GM23338 (cell line): ENCODE measurements around the gene CFAP77. TPM values are rescaled to one million over a fixed set of nuclear protein-coding genes. Genes with fewer than 3 reads are reported as not detected.

ENCODE experiments used
- ATAC-seq: fragments of 200-7000 bp; cut with Tn5 transposase; 3 replicates; pipeline ENCODE4 v1.9.1; 2020
- DNase-seq: peaks from one replicate; pipeline ENCODE4 v3.0.0-alpha.2; 2015; ENCODE audit warnings: low spot score
- H2AFZ ChIP-seq: fragments of 200-600 bp; sonication (generic); 2 replicates; pipeline ENCODE4 v1.8.0; 2016; ENCODE audit warnings: antibody characterized with exemption, mild to moderate bottlenecking, moderate library complexity
- H3F3A ChIP-seq: fragments of 200-600 bp; sonication (generic); replicated peaks from 2 replicates; pipeline ENCODE4 v1.8.0; 2017; ENCODE audit warnings: antibody characterized with exemption, mixed run types, low read depth
- H3K27ac ChIP-seq: fragments of 200-600 bp; sonication (generic); 2 replicates; pipeline ENCODE4 v1.6.1; 2016; ENCODE audit warnings: low read depth
- H3K27me3 ChIP-seq: fragments of 200-600 bp; sonication (generic); 2 replicates; pipeline ENCODE4 v1.8.0; 2016; ENCODE audit warnings: mild to moderate bottlenecking, mixed run types, moderate library complexity; ENCODE audit not compliant: insufficient read depth
- H3K36me3 ChIP-seq: fragments of 200-600 bp; sonication (generic); 2 replicates; pipeline ENCODE4 v1.8.0; 2016; ENCODE audit warnings: mild to moderate bottlenecking; ENCODE audit not compliant: insufficient read depth
- H3K4me1 ChIP-seq: fragments of 200-600 bp; sonication (generic); 2 replicates; pipeline ENCODE4 v1.8.0; 2016; ENCODE audit warnings: mild to moderate bottlenecking, moderate library complexity; ENCODE audit not compliant: insufficient read depth
- H3K4me2 ChIP-seq: fragments of 200-600 bp; sonication (generic); 2 replicates; pipeline ENCODE4 v1.7.1; 2017; ENCODE audit warnings: mixed run types
- H3K4me3 ChIP-seq: fragments of 200-600 bp; sonication (generic); 2 replicates; pipeline ENCODE4 v1.6.1; 2016; ENCODE audit warnings: mixed run types
- H3K79me2 ChIP-seq: fragments of 200-600 bp; sonication (generic); replicated peaks from 2 replicates; pipeline ENCODE4 v1.8.0; 2017; ENCODE audit warnings: mild to moderate bottlenecking; ENCODE audit not compliant: insufficient read depth
- H3K9me2 ChIP-seq: fragments of 200-600 bp; sonication (generic); 2 replicates; pipeline ENCODE4 v1.8.0; 2017; ENCODE audit not compliant: insufficient read depth
- H4K20me1 ChIP-seq: fragments of 200-600 bp; sonication (generic); replicated peaks from 2 replicates; pipeline ENCODE4 v1.8.0; 2017; ENCODE audit warnings: mild to moderate bottlenecking; ENCODE audit not compliant: insufficient read depth
- H3K27ac Mint-ChIP-seq: 2 replicates; pipeline ENCODE4 v1.8.0; 2020; ENCODE audit warnings: inconsistent platforms, mild to moderate bottlenecking, moderate library complexity, mixed read lengths
- H3K27me3 Mint-ChIP-seq: 3 replicates; pipeline ENCODE4 v1.8.0; 2022; ENCODE audit warnings: low read depth, mild to moderate bottlenecking, moderate library complexity, mixed read lengths, inconsistent platforms; ENCODE audit not compliant: insufficient read depth, poor library complexity
- H3K36me3 Mint-ChIP-seq: 3 replicates; pipeline ENCODE4 v1.8.0; 2021; ENCODE audit warnings: low read depth, mild to moderate bottlenecking, inconsistent platforms, moderate library complexity, mixed read lengths
- H3K4me1 Mint-ChIP-seq: 3 replicates; pipeline ENCODE4 v1.8.0; 2020; ENCODE audit warnings: mild to moderate bottlenecking, inconsistent platforms, mixed read lengths
- H3K4me3 Mint-ChIP-seq: 3 replicates; pipeline ENCODE4 v1.8.0; 2021; ENCODE audit warnings: moderate library complexity, mild to moderate bottlenecking, inconsistent platforms, mixed read lengths
- H3K9me3 Mint-ChIP-seq: 3 replicates; pipeline ENCODE4 v1.8.0; 2020; ENCODE audit warnings: moderate library complexity, mild to moderate bottlenecking, inconsistent platforms, mixed read lengths
- EZH2phosphoT487 ChIP-seq: fragments of 200-600 bp; sonication (generic); IDR thresholded peaks from one replicate; pipeline ENCODE4 v1.8.1; 2018; ENCODE audit warnings: antibody characterized with exemption; ENCODE audit not compliant: unreplicated experiment
- POLR2AphosphoS5 ChIP-seq: IDR thresholded peaks from 2 replicates; pipeline ENCODE4 v1.6.1; 2016; ENCODE audit warnings: antibody characterized with exemption, low read depth
- STAT1 ChIP-seq: IDR thresholded peaks from one replicate; pipeline ENCODE4 v1.6.1; 2016; ENCODE audit warnings: antibody characterized with exemption; ENCODE audit not compliant: unreplicated experiment
- ZNF114 ChIP-seq: fragments of 250-450 bp; sonication (Bioruptor Pico); IDR thresholded peaks from 2 replicates; pipeline ENCODE4 v1.5.0; 2020; ENCODE audit warnings: mild to moderate bottlenecking, moderate library complexity
- ZNF462 ChIP-seq: fragments of 250-450 bp; sonication (Bioruptor Pico); IDR thresholded peaks from 2 replicates; pipeline ENCODE4 v1.5.0; 2020; ENCODE audit warnings: mild to moderate bottlenecking, moderate library complexity
- polyA plus RNA-seq: library from polyadenylated mRNA; unstranded; fragments of >200 nt; fragmentation: Nextera tagmentation; extraction: Ambion mirVana; gene quantifications from 2 replicates; pipeline ENCODE4 v1.2.1, GENCODE V29; 2016
- total RNA-seq: library from RNA; depleted of rRNA; stranded (reverse); fragments of >200 nt; shearing (Covaris generic); gene quantifications from 2 replicates; pipeline ENCODE4 v1.2.3, GENCODE V29; 2014
- TF ChIP-seq, protein P1 (sequence below): IDR thresholded peaks from 2 replicates; pipeline ENCODE4 v1.6.1; 2016; ENCODE audit warnings: antibody characterized with exemption

Gene CFAP77
- total and polyA plus RNA-seq, 2 experiments from 2014 or later: 0.97 to 1.3 TPM

GRCh38 chr9:132472599-132472998, 62.6 kb downstream of the CFAP77 start:
- DNase-seq (no peak), ATAC-seq (no peak)
- Histone ChIP-seq H4K20me1 (no peaks in the 10 kb centered on the region), H3K36me3 (no peaks in the 10 kb centered on the region), H3K9me2 (no peaks in the 10 kb centered on the region), H2AFZ (no peak overlapping the region), H3K4me2 (no peak overlapping the region), H3F3A (no peaks in the 10 kb centered on the region), H3K27ac (no peak overlapping the region), H3K27me3 (no peaks in the 10 kb centered on the region), H3K4me1 (no peaks in the 10 kb centered on the region), H3K79me2 (no peaks in the 10 kb centered on the region), H3K4me3 (no peak overlapping the region)
- Mint-ChIP-seq H3K36me3 (no peaks in the 10 kb centered on the region), H3K27ac (no peak overlapping the region), H3K27me3 (no peaks in the 10 kb centered on the region), H3K4me1 (no peaks in the 10 kb centered on the region; the same call in 2 of the 3 replicates), H3K9me3 (no peaks in the 10 kb centered on the region; the same call in 2 of the 3 replicates), H3K4me3 (no peak overlapping the region)
- no peak for TF ChIP-seq POLR2AphosphoS5

- H3K27me3 ChIP-seq: no peaks in the 10 kb centered on the region
- TF ChIP-seq, protein P1, sequence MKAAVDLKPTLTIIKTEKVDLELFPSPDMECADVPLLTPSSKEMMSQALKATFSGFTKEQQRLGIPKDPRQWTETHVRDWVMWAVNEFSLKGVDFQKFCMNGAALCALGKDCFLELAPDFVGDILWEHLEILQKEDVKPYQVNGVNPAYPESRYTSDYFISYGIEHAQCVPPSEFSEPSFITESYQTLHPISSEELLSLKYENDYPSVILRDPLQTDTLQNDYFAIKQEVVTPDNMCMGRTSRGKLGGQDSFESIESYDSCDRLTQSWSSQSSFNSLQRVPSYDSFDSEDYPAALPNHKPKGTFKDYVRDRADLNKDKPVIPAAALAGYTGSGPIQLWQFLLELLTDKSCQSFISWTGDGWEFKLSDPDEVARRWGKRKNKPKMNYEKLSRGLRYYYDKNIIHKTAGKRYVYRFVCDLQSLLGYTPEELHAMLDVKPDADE: no peak
- TF ChIP-seq ZNF462 (CRISPR knock-in tag): no peak
- no peak for TF ChIP-seq EZH2phosphoT487
- TF ChIP-seq ZNF114 (CRISPR knock-in tag): no peak
- no peak for TF ChIP-seq STAT1
- Mint-ChIP-seq H3K27ac (no peak overlapping the region), H3K36me3 (no peaks in the 10 kb centered on the region), H3K4me1 (no peaks in the 10 kb centered on the region; the same call in 2 of the 3 replicates), H3K9me3 (no peaks in the 10 kb centered on the region), H3K27me3 (peaks cover 2% of the 10 kb centered on the region), H3K4me3 (no peak overlapping the region)
- no peak overlapping the region for H3K4me2 ChIP-seq
- no peaks in the 10 kb centered on the region for H3K79me2 ChIP-seq
- ATAC-seq (no peak), DNase-seq (peak; percentile 36)
- H3K4me3 ChIP-seq: no peak overlapping the region
- no peaks in the 10 kb centered on the region for H3K4me1 ChIP-seq
- H2AFZ ChIP-seq: no peak overlapping the region
- H4K20me1 ChIP-seq: no peaks in the 10 kb centered on the region
- no peaks in the 10 kb centered on the region for H3K9me2 ChIP-seq
- H3F3A ChIP-seq: no peaks in the 10 kb centered on the region
- no peaks in the 10 kb centered on the region for H3K36me3 ChIP-seq
- no peak overlapping the region for H3K27ac ChIP-seq
These were observed 64.2 kb downstream of the CFAP77 start for GRCh38 chr9:132474253-132474652.
